Fibroblast of lung (primary cell): ENCODE results near the gene POLR3G. TPM values are rescaled to one million over a fixed set of nuclear protein-coding genes. Genes with fewer than 3 reads are reported as not detected.

Experiments
- DNase-seq, 2 donors: peaks; one replicate each; pipeline versions ENCODE4 v3.0.0 to v3.0.0-alpha.2; 2010; ENCODE audit warnings: low read depth in 2 of 2
- H2AFZ ChIP-seq: 2 replicates; pipeline ENCODE4 v1.5.1; 2012; ENCODE audit warnings: low read length, control low read depth, inconsistent platforms
- H3K27ac ChIP-seq: 2 replicates; pipeline ENCODE4 v1.5.1; 2011; ENCODE audit warnings: low read length, control low read depth; ENCODE audit not compliant: insufficient read depth
- H3K27me3 ChIP-seq: 2 replicates; pipeline ENCODE4 v1.5.1; 2011; ENCODE audit warnings: mild to moderate bottlenecking, low read length; ENCODE audit not compliant: control insufficient read depth, insufficient read depth
- H3K36me3 ChIP-seq: 2 replicates; pipeline ENCODE4 v1.5.1; 2011; ENCODE audit warnings: low read length; ENCODE audit not compliant: control insufficient read depth, insufficient read depth
- H3K4me1 ChIP-seq: 2 replicates; pipeline ENCODE4 v1.5.1; 2011; ENCODE audit warnings: low read length; ENCODE audit not compliant: control insufficient read depth, insufficient read depth; ENCODE audit errors: extremely low read depth
- H3K4me2 ChIP-seq: 2 replicates; pipeline ENCODE4 v1.5.1; 2011; ENCODE audit warnings: low read length, control low read depth; ENCODE audit not compliant: insufficient read depth; ENCODE audit errors: extremely low read depth
- H3K4me3 ChIP-seq, 4 experiments: fragments of 200-600 bp in 1 of 4; sonication (generic) in 1 of 4; replicated peaks in 1 of 4; 2 replicates each; pipeline ENCODE4 v1.5.1; 2011 to 2016; ENCODE audit warnings: low read length in 4 of 4, low read depth in 3 of 4, mild to moderate bottlenecking in 3 of 4, control low read depth in 2 of 4, inconsistent platforms in 1 of 4, mixed read lengths in 1 of 4; ENCODE audit not compliant: insufficient read depth in 1 of 4; ENCODE audit errors: control extremely low read depth in 1 of 4
- H3K79me2 ChIP-seq: 2 replicates; pipeline ENCODE4 v1.5.1; 2012; ENCODE audit warnings: mild to moderate bottlenecking, low read length, inconsistent platforms; ENCODE audit not compliant: control insufficient read depth, insufficient read depth
- H3K9ac ChIP-seq: 2 replicates; pipeline ENCODE4 v1.5.1; 2011; ENCODE audit warnings: mild to moderate bottlenecking, low read length, control low read depth; ENCODE audit not compliant: insufficient read depth
- H3K9me3 ChIP-seq: 2 replicates; pipeline ENCODE4 v1.5.1; 2012; ENCODE audit warnings: low read depth, low read length; ENCODE audit not compliant: control insufficient read depth, insufficient read depth
- H4K20me1 ChIP-seq: 2 replicates; pipeline ENCODE4 v1.5.1; 2011; ENCODE audit warnings: low read length; ENCODE audit not compliant: control insufficient read depth, insufficient read depth; ENCODE audit errors: extremely low read depth
- EZH2 ChIP-seq: IDR thresholded peaks from 2 replicates; pipeline ENCODE4 v1.5.1; 2012; ENCODE audit warnings: low read length, control low read depth, mild to moderate bottlenecking; ENCODE audit errors: missing control alignments
- polyA plus RNA-seq, 2 donors: library from polyadenylated mRNA; depleted of rRNA in 1 of 2; stranded (reverse) in 1 of 2; unstranded in 1 of 2; fragments of >200 nt; gene quantifications; 2 replicates each; pipeline ENCODE4 v1.2.1, GENCODE V29; 2011 to 2012; ENCODE audit warnings: missing spikeins in 1 of 2
- total RNA-seq: library from RNA; depleted of rRNA; stranded (reverse); fragments of >200 nt; gene quantifications from 2 replicates; pipeline ENCODE4 v1.2.1, GENCODE V29; 2014
- TF ChIP-seq, protein P1 (sequence below), 2 donors: IDR thresholded peaks in 1 of 2; conservative IDR thresholded peaks in 1 of 2; 1 replicate in 1 of 2; 2 replicates in 1 of 2; pipeline ENCODE4 v1.5.1; 2011 to 2012; ENCODE audit warnings: low read length in 2 of 2, control low read depth in 1 of 2, inconsistent platforms in 1 of 2, low read depth in 1 of 2, mild to moderate bottlenecking in 1 of 2

Gene POLR3G
- total and polyA plus RNA-seq, 2 donors (not counting 1 experiment from before 2014, with no cell fraction given): 5.6 to 9.1 TPM

DNA sequence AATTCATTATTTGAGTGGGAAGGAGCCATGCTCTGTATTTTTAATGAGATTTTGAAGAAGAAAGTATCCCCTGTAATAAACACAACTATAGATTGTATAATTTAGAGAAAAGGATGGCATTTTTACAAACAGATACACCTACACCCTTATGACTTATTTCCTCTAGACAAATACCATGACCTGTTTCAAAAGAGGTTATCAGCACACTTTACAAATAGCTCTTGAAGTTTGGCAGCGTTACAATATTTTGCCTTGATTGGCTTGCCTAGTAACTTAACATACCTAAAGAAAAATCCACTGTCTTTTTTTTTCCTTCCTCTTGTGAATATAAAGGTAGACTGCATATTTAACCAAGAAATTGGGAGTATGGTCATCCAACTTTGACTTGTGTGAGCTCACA, 36.6 kb upstream of the POLR3G start:
- no peaks in the 10 kb centered on the region for H3K4me1 ChIP-seq
- TF ChIP-seq EZH2: no peak
- TF ChIP-seq, protein P1, sequence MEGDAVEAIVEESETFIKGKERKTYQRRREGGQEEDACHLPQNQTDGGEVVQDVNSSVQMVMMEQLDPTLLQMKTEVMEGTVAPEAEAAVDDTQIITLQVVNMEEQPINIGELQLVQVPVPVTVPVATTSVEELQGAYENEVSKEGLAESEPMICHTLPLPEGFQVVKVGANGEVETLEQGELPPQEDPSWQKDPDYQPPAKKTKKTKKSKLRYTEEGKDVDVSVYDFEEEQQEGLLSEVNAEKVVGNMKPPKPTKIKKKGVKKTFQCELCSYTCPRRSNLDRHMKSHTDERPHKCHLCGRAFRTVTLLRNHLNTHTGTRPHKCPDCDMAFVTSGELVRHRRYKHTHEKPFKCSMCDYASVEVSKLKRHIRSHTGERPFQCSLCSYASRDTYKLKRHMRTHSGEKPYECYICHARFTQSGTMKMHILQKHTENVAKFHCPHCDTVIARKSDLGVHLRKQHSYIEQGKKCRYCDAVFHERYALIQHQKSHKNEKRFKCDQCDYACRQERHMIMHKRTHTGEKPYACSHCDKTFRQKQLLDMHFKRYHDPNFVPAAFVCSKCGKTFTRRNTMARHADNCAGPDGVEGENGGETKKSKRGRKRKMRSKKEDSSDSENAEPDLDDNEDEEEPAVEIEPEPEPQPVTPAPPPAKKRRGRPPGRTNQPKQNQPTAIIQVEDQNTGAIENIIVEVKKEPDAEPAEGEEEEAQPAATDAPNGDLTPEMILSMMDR (conservative IDR thresholded peaks at IDR 0.05 in 1 of 2, IDR thresholded peaks at IDR 0.05 in 1 of 2; ENCODE audit: low read depth in 1 of 2, low read length in 2 of 2): no peak
- no peak overlapping the region for H2AFZ ChIP-seq
- H3K27me3 ChIP-seq: peaks cover 5% of the 10 kb centered on the region
- H3K4me2 ChIP-seq: no peak overlapping the region
- H3K36me3 ChIP-seq: no peaks in the 10 kb centered on the region
- peak in 1 of 2 donors; percentile 44 for DNase-seq
- H3K79me2 ChIP-seq: no peaks in the 10 kb centered on the region
- no peak overlapping the region for H3K9ac ChIP-seq
- H3K4me3 ChIP-seq: no peak overlapping the region
- H3K9me3 ChIP-seq: no peaks in the 10 kb centered on the region
- no peak overlapping the region for H3K27ac ChIP-seq
- H4K20me1 ChIP-seq: no peaks in the 10 kb centered on the region

DNA sequence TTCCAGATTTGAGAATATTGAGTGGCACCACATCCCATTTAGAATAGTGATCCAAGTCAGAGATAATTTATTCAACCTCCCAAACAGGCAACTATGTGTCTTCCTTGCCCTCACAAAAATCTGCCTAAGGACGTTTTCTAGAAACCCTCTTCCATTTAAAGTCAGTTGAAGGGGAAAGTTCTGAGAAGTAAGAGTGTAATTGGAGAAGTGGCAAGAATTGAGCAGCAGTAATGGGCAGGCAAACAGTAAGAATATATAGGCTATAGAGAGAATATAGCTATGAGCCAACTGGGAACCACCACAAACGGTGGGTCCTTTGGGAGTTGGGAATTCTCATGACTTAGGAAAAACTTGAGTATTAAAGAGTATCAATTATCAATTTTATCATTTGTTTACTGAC, 34.0 kb upstream of the POLR3G start:
- no peak for DNase-seq
- H3K4me1 ChIP-seq: no peaks in the 10 kb centered on the region
- no peak overlapping the region for H3K4me3 ChIP-seq
- no peaks in the 10 kb centered on the region for H3K36me3 ChIP-seq
- H3K9ac ChIP-seq: no peak overlapping the region
- H2AFZ ChIP-seq: peak overlapping the region; percentile 5
- H3K4me2 ChIP-seq: no peak overlapping the region
- no peaks in the 10 kb centered on the region for H4K20me1 ChIP-seq
- no peaks in the 10 kb centered on the region for H3K79me2 ChIP-seq
- no peaks in the 10 kb centered on the region for H3K9me3 ChIP-seq
- TF ChIP-seq, protein P1 (conservative IDR thresholded peaks at IDR 0.05 in 1 of 2, IDR thresholded peaks at IDR 0.05 in 1 of 2; ENCODE audit: low read depth in 1 of 2, low read length in 2 of 2): no peak
- TF ChIP-seq EZH2: no peak
- H3K27me3 ChIP-seq: peaks cover 5% of the 10 kb centered on the region
- no peak overlapping the region for H3K27ac ChIP-seq

DNA sequence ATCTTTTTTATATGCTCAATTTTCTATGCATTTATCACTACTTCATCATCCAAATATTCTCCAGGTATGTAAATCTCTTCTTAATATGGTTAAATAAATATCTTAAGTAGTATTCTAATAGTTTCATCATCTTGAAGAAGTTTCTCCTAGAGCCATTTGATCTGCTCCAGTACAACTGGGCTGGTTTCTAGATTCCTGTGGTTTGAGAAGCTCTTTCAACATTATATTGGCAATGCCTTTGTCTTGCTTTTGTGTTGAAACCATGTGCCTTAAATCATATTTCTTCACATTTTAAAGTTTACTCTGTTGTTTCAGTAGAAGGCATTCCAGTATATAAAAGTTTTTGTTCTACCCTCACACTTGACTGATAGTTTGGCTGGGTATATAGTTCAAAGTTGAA, 27.7 kb upstream of the POLR3G start:
- H2AFZ ChIP-seq: no peak overlapping the region
- H3K4me3 ChIP-seq: no peak overlapping the region
- H4K20me1 ChIP-seq: no peaks in the 10 kb centered on the region
- no peaks in the 10 kb centered on the region for H3K9me3 ChIP-seq
- no peaks in the 10 kb centered on the region for H3K4me1 ChIP-seq
- no peaks in the 10 kb centered on the region for H3K36me3 ChIP-seq
- no peaks in the 10 kb centered on the region for H3K79me2 ChIP-seq
- peak; percentile 27 to 60 for DNase-seq
- H3K27me3 ChIP-seq: no peaks in the 10 kb centered on the region
- TF ChIP-seq EZH2: no peak
- TF ChIP-seq, protein P1 (conservative IDR thresholded peaks at IDR 0.05 in 1 of 2, IDR thresholded peaks at IDR 0.05 in 1 of 2; ENCODE audit: low read depth in 1 of 2, low read length in 2 of 2): no peak
- no peak overlapping the region for H3K9ac ChIP-seq
- no peak overlapping the region for H3K27ac ChIP-seq
- no peak overlapping the region for H3K4me2 ChIP-seq
